GM12801 (cell line): ENCODE measurements around the gene PAN2.

Experiments
- CTCF ChIP-seq: IDR thresholded peaks from one replicate; pipeline ENCODE4 v1.5.1; 2011; ENCODE audit warnings: control low read depth; ENCODE audit not compliant: insufficient read length; ENCODE audit errors: extremely low read depth

The PAN2 gene

GRCh38 chr12:56337753-56338251 is 4.0 kb upstream of the PAN2 start:
- TF ChIP-seq CTCF = no peak

- TF ChIP-seq CTCF = no peak
These were observed 2.8 kb upstream of the PAN2 start for GRCh38 chr12:56336361-56337167.

GRCh38 chr12:56334490-56334793 is 642 bp upstream of the PAN2 start:
- TF ChIP-seq CTCF = no peak

- no peak for TF ChIP-seq CTCF
These were observed 562 bp downstream of the PAN2 start for GRCh38 chr12:56333197-56333678.

- no peak for TF ChIP-seq CTCF
These were observed 1.1 kb downstream of the PAN2 start for GRCh38 chr12:56332512-56333196.

- no peak for TF ChIP-seq CTCF
These were observed 2.8 kb downstream of the PAN2 start for GRCh38 chr12:56330936-56331490.

- TF ChIP-seq CTCF = no peak
These were observed 7.3 kb downstream of the PAN2 start for GRCh38 chr12:56326533-56326932.
